Activated T-cell treated with anti-CD3 and anti-CD28 coated beads, Interleukin-2, amount 50 U/mL, for 48 hours (primary cell): Measurements from ENCODE around the gene ZMIZ2.
A peak's percentile ranks its signal among the peaks of the same experiment; 100 is the strongest.
"Not testable (repeated sequence)": the region's sequence is repeated elsewhere in the genome, so short reads cannot be mapped to it uniquely, and the experiment has no call there.

Experiments
- DNase-seq, 2 experiments: peaks; one replicate each; pipeline ENCODE4 v3.0.0-alpha.2; 2020

ZMIZ2 gene

DNA sequence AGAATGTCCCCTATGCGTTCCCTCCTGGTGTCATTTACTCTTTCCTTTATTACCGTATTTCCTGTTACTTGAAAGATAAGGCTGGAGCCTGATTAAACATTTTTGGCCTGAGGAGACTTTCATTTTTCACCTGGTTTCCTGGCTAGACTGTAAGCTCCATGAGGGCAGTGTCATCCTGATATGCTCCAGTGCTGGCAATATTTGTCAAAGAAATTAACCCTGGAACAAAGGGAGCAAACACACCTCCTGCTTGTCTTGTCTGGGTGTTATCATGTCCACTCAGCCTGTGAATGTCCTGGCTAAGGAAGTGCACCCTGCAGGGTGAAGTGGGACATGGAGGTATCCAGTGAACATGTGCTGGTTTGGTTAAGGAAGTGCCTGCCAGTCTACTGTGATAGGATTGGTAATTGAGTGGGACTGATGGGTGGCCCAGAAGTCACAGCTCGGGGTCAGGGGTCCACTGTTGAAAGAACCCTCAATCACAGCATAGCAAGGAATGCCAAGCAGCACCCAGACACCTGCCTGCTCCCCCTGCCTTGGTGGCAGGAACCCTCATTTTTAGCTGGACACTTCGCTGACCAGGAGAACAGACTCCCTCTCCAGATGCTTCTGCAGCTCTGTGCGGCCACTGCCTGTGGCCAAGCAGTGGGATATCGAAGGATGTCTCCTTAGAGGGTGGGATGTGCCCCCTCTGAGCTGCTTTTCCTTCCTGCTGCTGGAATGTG is 26.9 kb downstream of the ZMIZ2 start:
- DNase-seq: no peak

DNA sequence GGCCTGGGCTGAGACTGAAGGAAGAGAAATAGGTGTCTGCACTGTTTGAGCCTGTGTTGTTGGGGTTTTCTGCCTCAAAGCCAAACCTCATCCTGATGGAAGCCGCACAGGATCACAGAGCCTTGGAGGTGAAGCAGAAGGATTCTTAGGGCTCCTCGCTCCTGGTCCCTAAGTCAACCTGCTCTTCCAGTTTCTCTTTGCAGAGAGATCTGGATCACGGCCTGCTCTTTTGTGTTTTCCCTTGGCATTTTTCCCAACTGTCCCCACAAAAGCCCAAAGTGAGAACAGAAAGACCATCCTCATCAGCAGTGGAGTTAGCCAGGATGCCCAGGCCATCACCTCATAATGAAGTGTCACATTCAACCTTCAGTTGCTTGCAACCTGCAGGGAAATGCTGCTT is 27.6 kb downstream of the ZMIZ2 start:
- no peak for DNase-seq

DNA sequence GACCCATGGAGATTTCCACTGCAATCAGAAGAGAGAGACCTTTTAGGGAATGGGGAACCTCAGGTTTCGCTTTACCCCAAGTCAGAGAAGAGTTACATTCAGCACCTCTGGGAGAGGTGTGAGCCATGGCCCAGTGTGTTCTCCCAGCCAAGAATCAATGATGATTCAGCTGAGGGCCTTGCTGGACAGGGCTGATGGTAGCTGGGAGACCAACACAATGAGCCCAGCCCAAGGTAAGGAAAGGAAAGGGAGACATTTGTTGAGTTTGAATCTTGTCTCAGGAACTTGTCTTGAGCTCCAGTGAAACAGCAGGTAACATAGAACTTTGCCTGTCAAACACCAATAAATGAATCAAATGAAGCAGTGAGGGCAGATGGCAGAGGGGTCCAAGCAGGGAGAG is 33.8 kb downstream of the ZMIZ2 start:
- no peak for DNase-seq

DNA sequence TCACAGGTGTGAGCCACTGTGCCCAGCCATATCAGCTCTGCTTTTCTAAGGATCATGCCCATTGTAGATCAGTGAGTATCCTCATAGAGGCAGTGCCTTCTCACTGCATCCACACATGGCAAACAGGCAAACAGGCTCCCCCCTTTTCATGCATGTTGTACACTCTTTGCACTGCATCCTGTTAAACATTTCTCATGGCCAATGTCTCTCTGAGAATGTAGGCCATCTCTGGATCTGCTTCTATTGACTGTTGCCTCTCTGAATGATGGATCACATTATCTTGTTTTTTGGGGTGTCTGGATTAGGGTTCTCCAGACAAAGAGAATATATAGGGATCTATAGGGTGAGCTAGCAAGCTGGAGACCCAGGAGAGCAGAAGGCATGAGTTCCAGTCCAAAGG is 34.8 kb downstream of the ZMIZ2 start:
- no peak for DNase-seq

DNA sequence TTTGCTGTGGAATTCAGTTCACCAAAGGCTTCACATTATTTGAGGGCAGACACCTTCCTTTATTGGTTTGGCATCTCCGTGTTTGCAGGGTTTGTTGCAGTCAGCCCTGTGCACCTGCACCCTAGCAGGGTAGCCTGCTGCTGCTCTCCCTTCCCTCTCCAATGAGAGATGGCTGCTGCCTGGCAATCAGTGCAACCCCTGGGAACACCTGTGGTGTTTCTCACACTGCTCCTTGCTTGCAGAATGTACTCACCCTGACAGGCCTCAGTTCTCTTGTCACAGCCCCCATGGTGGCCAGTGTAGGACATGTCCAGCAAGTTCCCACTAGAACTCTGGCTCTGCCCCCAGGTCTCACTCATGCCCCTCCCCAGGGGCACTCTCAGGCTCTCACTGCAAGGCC is 35.7 kb downstream of the ZMIZ2 start:
- no peak for DNase-seq

DNA sequence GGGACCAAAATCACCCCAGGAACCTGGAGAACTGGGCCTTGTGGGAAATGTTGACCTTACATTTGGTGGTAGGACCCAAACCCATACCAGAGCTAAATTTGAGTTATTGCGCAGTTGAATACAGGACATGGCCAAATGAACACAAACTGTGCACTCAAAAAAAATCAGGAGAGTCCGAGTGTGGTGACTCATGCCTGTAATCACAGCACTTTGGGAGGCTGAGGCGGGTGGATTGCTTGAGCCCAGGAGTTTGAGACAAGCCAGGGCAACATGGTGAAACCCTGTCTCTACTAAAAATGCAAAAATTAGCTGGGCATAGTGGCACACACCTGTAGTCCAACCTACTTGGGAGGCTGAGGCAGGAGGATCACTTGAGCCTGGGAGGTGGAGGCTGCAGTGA is 36.6 kb downstream of the ZMIZ2 start:
- DNase-seq: not testable (repeated sequence)

DNA sequence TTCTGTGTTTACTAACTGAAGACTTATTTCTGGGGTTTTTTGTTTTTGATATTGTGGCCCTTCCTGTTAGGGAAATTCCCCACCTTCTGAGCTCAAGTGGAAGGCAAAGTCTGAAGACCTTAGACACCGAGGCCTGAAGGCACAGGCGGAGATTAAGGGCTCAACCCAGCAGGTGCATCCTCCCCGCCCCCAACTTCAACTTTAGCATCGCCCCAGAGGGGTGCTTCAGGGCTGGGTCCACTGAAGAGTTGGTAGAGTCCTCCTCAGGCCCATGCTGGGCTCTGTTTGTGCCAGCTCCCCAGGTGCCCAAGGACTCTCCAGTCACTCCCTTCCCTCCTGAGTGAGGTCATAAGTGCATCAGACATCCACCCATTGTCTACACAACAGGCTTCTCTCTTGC is 38.4 kb downstream of the ZMIZ2 start:
- no peak for DNase-seq

DNA sequence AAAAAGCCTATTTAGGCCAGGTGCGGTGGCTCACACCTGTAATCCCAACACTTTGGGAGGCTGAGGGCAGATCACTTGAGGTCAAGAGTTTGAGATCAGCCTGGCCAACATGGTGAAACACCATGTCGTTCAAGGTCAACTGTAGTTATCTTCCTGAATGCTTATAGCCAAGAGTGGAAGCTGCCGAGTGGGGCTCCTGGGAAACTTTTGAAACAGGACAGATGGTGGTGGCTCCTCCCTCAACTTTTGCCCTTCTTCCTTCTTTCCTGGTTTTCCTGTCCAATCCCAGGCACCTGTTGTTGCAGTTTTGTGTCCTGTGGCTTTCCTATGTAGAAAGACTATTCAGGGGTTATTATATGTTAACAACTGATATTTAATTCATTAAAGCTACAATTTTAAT is 39.1 kb downstream of the ZMIZ2 start:
- no peak for DNase-seq

DNA sequence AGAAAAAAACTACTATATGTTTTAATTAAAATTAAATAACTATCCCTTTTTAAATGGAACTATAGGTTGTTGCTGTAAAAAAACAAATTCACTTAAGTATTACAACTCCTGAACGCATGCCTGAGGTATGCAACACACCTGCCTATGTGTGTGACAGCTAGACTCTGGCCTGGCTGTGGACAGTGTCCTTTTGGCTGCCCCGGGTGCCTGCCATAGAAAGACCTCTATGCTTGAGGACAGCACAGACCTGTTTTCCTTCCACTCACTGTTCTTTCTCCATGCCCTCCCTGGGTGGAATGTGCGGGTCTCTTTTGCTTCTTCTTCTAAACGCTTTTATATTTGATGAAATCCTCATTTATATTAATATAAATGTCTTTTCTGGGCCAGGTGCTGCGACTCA is 41.3 kb downstream of the ZMIZ2 start:
- DNase-seq: no peak

DNA sequence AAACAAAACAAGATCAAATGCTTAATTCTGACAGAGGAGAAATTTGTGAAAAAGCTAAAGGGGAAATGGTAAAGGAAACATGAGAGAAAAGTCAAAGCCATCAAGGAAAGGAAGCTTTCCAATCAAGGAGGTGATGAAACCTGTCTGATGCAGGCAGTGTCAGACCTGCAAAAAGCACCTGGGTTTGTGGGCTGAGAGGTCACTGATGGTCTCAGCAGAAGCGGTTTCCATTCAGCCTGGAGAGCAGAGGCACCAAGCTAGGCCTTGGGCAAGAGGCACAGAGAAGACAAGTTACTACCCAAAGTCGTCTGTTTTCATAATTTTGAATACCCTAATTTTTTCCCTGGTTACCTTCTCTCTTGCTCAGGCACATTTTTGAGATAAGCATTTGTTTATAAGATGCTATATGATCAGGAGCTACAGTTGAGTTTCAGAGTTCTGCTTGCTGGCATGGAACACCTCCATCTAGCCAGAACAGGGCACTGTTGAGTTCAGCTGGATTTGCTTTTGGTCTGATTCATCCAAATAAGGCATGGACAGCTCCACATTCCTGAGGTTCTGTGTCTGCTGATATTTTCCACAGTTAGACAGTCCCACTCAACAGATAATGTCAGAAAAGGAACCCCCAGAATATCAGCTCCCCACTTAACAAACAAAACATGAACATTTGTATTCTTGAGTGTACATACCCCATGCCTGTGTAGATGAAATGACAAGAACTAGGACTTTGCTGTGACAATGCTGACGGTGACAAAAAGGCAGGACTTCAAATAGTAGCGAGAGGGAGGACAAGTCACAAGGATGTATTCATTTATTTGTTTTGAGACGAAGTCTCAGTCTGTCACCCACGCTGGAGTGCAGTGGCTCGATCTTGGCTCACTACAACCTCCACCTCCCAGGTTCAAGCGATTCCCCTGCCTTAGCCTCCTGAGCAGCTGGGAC is 42.9 kb downstream of the ZMIZ2 start:
- DNase-seq: no peak

DNA sequence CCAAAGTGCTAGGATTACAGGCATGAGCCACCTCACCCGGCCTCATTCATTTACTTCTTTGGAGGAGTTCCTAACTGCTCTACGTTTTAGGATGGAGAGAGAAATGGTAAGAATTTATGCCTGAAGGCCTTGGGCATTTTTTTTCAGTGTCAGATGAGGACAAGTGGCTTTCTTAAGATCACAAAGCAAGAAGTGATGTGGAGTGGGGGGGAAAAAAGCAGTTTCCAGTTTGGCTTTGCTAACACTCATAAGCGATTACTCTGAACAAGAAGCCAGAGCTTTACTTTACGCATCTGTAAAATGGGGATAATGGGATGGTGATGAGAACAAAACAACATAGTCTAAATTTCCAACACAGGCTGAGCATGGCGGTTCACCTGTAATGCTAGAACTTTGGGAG is 45.3 kb downstream of the ZMIZ2 start:
- no peak for DNase-seq

DNA sequence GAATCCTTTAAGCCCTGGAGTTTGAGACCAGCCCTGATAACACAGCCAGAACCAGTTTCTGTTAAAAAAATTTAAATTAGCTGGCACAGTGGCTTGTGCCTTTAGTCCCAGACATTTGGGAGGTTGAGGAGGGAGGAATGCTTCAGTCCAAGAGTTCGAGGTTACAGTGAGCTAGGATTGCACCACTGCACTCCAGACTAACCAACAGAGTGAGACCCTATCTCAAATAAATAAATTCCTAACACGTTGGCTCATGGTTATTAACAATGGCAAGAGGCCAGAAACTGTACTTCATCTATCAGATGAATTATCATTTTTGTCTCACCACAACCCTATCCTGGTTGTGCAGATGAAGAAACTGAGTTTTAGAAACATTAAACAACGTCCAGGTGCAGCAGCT is 45.7 kb downstream of the ZMIZ2 start:
- DNase-seq: no peak

DNA sequence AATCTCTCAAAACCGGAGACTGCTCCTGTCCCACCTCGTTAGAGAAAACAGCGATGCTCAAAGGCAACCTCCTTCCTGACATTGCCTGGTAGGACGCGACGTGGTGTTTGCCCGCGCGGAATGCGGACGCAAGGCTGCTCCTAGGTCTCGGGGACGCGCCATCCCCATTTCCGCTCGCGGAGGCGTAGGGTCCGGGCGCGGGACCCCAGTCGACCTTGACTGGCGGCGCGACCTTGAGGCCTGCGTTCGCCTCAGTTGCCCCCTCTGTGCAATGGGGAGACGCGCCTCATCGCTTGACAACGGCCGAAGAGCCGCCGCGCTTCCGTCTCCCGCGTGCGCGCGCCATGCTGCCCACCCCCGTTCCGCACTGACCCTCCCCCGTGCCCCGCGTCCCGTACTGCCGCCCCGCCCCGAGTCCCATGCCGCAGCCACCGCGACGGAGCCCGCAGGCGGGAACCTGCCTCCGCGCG is 47.4 kb downstream of the ZMIZ2 start:
- no peak for DNase-seq

DNA sequence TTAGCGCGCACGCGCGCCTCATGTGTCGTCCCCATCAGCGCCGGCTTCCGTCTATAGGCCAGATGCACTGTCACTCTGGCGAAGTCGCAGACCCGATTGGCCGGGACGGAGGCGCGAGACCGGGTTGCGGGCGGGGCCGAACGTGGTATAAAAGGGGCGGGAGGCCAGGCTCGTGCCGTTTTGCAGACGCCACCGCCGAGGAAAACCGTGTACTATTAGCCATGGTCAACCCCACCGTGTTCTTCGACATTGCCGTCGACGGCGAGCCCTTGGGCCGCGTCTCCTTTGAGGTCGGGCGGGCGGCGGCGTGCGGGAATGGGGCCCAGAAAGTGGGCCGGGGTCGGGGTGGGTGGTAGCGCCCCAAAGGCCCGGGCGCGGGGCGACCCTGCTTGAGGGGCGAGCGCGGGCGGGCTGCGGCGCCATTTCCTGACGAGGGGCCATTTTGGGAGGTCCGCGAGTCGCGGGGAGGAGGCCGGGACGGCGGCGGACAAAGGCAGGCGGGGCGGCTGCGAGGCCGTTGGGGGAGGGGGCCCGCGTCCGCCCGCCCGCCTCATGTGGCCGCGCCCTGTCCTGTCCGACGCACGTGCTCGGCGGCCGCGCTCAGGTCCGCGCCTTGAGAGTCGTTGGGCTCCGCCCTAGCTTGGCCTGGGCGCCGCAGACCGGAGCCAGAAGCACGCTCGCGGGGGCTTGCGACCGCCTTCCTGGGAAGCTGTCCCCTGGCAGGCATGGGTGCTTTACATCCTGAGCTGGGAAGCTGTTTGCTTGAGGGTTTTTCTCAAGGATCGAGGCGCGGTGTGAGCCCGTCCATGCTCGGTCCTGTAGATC is 48.1 kb downstream of the ZMIZ2 start, which contains the start of gene PPIA:
PPIA (plus strand) TSS at position 178 of the 825 bp plus-strand sequence; CDS start at position 222, 44 bp downstream.
- peak; percentile 99 for DNase-seq

DNA sequence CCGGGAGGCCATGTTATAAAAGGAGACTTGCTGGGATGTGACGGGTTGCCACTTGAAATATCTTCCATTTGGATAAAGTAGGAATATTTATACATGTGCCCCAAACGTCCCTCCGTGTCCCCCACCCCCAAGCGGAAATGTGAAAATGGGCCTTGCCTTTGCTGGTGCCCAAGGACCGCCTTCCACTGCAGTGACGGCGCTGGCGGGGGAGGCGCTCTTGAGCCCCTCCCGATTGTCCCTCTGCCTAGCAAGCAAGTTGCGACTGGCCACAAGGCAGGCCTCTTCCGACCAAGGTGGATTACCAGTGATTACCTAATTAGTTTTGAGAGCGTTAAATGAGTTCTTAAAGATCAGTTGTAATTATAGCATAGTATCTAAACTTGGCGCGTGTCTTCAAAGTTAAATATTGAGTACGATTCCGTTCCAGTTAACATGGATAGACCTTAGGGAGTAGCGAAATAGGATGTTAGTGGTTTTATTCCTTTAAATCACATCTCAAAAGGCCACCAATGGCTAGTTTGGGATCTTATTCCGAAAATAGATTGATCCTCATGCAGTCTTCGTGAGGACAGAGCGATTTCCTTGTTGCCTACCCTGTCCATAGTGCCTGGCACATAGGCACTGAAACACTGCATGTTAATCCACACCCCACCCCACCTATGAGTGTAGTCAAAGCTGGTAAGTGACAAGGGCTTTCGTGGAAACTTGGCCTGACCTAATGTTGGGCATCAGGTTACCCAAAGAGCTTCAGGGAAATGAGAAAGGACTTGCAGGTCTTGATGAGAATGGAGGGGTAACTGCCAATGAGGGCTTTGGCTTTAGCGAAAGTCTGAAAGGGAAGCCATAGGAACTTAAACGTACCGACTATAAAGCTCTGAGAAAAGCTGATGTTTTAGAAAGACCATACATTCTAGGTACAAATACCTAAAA is 48.9 kb downstream of the ZMIZ2 start:
- peak; percentile 85 to 88 for DNase-seq

DNA sequence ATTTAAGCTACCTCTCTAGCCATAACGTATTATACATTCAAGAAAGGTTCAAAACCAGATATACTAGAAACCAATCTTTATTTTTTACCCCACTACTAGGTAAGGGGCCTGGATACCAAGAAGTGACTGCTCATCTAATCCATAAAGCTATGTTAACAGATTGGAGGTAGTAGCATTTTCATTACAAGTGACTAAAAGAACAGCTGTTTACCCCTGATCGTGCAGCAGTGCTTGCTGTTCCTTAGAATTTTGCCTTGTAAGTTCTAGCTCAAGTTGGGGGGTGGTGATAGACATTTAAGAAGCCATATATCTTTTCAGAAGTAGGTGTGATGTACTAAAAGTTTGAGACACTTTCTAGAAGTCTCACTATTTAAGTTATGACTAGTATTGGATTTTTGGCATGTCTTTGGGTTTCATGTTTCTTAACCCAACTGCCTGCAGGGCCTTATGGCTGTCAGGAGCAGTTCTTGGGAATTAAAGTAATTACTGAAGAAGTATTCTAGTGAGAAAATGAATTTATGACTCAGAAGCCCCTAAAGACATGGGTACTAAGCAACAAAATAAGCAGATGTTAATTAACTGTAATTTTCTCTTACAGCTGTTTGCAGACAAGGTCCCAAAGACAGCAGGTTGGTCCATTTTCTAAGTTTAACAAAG is 50.1 kb downstream of the ZMIZ2 start:
- DNase-seq: no peak

DNA sequence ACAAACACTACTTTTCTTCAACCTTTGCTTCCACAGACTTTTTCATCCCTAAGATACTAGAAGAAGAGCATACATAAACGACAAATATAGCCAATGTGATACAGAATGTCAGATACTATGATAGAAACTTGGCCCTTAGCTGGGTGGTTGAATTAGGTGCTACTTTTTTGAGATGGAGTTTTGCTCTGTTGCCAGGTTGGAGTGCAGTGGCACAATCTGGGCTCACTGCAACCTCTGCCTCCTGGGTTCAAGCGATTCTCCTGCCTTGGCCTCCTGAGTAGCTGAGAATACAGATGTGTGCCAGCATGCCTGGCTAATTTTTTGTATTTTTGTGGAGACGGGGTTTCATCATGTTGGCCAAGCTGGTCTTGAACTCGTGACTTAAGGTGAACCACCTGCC is 51.3 kb downstream of the ZMIZ2 start:
- no peak for DNase-seq

DNA sequence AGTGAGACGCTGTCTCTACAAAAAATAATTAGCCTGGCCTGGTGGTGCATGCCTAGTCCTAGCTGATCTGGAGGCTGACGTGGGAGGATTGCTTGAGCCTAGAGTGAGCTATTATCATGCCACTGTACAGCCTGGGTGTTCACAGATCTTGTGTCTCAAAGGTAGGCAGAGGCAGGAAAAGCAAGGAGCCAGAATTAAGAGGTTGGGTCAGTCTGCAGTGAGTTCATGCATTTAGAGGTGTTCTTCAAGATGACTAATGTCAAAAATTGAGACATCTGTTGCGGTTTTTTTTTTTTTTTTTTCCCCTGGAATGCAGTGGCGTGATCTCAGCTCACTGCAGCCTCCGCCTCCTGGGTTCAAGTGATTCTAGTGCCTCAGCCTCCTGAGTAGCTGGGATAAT is 53.2 kb downstream of the ZMIZ2 start:
- no peak for DNase-seq

DNA sequence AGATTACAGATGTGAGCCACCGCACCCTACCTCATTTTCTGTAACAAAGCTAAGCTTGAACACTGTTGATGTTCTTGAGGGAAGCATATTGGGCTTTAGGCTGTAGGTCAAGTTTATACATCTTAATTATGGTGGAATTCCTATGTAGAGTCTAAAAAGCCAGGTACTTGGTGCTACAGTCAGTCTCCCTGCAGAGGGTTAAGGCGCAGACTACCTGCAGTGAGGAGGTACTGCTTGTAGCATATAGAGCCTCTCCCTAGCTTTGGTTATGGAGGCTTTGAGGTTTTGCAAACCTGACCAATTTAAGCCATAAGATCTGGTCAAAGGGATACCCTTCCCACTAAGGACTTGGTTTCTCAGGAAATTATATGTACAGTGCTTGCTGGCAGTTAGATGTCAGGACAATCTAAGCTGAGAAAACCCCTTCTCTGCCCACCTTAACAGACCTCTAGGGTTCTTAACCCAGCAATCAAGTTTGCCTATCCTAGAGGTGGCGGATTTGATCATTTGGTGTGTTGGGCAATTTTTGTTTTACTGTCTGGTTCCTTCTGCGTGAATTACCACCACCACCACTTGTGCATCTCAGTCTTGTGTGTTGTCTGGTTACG is 53.9 kb downstream of the ZMIZ2 start:
- DNase-seq: no peak

DNA sequence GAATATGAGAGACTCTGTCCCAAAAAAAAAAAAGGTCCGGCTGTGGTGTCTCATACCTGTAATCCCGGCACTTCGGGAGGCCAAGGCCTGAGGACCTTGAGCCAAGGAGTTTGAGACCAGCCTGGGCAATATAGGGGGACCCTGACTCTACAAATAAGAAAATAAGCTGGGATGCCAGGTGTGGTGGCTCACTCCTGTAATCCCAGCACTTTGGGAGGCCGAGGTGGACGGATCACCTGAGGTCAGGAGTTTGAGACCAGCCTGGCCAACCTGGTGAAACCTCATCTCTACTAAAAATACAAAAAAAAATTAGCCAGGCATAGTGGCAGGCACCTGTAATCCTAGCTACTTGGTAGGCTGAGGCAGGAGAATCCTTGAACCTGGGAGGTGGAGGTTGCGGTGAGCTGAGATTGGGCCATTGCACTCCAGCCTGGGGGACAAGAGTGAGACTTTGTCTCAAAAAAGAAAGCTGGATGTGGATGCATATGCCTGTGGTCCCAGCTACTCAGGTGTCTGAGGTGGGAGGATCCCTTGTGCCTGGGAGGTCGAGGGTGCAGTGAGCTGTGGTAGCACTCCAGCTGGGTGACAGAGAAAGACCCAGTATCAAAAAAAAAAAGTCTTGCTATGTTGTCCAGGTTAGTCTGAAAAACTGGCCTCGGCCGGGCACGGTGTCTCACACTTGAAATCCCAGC is 55.3 kb downstream of the ZMIZ2 start:
- DNase-seq: peak; percentile 52 to 56
